Embryonic facial prominence (tissue), 1 donor: ENCODE measurements around the gene ZNF316.

Source experiments
- DNase-seq: peaks from one replicate; pipeline ENCODE4 v3.0.0-alpha.2; 2016; ENCODE audit errors: extremely low spot score

ZNF316 gene

DNA sequence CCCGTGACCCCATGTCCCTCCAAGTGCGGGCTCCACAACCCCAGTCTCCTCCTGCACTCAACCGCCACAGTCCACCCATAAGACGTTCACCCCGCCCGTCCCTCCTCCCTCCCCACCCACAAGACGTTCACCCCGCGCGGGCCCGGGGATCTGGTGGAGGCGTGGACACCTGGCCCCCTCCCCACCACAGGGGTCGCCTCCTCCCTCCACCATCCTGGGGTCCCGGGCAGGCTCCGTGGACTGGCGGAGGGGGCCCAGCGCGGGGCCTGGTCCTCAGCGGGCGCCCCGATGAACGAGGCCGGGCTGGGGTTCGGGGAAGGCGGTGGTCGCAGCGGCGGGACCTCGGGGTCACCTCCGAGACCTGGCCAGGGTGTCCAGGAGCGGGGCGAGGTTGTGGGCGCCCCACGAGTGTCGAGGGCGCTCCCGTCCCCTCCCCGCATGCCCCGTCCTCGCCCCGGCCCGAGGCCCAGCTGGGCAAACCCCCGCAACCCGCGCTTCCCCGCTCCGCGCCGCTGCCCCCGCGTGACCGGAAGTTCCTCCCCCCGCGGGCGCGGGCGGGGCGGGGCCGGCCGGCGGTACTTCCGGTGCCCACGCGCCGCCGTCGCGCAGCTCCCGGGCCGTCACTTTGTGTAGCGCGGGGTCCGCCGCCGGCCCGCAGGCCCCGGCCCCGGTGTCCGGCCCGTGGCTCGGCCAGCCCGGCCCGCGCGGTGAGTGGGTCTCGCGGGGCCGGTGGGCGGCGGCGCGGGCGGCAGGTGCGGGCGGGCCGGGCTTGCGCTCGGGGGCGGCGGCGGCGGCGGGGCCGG lies at the start of gene ZNF316:
Gene ZNF316 (plus strand): TSS at position 578 of the 803 bp plus-strand sequence. CDS start 5,092 bp downstream, outside the sequence.
- DNase-seq: no peak

DNA sequence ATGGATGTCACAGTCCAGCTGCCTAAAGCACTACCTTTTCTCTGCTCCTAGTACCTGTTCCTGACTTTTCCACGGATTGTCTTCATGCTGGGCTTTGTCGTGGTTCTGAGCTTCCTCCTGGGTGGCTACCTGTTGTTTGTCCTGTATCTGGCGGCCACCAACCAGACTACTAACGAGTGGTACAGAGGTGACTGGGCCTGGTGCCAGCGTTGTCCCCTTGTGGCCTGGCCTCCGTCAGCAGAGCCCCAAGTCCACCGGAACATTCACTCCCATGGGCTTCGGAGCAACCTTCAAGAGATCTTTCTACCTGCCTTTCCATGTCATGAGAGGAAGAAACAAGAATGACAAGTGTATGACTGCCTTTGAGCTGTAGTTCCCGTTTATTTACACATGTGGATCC lies 48.6 kb upstream of the ZNF316 start:
- no peak for DNase-seq

DNA sequence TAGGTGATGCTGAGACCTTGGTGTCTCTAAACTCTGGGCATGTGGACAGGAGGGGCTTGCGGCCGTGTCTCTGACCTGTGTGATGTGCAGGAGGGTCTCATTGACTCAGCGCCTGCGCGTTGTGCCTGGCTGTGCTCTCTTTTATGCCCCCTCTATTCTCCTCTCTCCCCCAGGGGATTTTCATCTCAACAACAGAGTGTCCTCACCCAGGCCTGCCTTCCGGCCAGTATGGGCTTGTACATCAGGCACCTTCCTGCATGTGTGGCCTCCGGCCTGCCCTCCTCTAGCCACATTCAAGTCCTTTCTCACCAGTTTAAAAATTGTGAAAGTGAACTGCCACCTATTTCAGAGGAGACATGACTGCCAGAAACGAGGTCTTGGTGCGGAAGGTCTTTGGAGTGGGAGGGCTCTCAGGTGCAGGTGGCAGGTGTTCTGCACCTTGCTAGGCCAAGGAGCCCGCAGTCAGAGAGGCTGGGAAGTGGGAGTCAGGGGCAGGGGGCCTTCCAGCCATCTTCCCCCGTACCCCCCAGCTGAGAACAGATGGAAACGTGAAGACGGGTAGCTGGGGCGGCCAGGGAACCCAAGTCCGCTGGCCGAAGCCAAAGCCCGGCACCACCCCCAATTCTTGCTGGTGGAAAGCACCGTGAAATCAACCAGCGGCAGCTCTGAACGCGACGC lies 47.8 kb upstream of the ZNF316 start:
- DNase-seq: no peak

DNA sequence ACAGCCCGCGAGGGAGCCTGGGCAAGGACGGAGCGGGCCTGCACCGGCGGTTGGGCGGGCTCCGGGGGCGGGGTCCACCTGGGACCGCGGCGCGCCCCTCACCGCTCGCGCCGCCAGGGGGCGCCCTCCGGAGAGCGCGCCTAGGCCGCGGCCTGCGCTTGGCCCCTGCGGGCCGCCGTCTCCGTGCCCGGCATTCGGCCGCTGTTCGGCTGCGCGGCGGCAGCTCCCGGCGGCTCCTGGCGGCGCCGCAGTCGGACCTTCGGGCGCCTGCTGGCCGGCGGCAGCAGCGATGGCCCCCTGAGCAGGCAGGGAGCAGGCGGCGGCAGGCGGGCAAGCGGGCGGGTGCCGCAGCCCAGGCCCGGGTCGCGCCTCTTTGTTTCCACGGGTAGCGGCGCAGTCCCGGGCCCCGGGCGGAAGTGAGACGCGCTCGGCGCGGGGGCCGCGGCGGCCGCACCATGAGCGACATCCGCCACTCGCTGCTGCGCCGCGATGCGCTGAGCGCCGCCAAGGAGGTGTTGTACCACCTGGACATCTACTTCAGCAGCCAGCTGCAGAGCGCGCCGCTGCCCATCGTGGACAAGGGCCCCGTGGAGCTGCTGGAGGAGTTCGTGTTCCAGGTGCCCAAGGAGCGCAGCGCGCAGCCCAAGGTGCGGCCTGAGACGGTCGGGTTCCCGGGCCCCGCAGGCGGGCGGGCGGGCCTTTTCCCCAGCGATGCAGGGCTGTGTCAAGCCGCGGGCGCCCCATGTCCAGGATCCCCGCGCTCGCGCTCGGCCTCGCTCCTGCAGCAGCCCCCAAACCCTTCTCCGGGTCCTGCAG lies 47.1 kb upstream of the ZNF316 start, which contains the start of gene INTS15:
Gene INTS15 (plus strand): TSS at position 193 of the 816 bp plus-strand sequence. CDS start 263 bp downstream, at position 456.
- peak; percentile 47 for DNase-seq

DNA sequence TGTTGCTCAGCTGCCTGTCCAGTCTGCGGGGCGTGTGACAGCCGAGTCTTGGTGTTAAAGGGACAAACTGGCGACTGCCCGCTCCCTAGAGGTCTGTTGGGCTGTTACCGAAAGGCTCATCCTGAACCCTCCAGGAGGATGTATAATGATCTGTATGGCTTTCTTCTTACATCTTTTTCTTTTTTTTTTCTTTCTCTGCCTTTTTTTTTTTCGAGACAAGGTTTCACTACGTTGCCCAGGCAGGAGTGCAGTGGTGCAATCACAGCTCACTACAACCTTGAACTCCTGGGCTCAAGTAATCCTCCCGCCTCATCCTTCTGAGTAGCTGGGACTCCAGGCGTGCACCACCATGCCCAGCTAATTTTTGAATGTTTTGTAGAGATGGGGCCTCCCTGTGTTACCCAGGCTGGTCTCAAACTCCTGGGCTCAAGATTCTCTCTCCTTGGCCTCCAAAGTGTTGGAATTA lies 46.4 kb upstream of the ZNF316 start:
- no peak for DNase-seq

DNA sequence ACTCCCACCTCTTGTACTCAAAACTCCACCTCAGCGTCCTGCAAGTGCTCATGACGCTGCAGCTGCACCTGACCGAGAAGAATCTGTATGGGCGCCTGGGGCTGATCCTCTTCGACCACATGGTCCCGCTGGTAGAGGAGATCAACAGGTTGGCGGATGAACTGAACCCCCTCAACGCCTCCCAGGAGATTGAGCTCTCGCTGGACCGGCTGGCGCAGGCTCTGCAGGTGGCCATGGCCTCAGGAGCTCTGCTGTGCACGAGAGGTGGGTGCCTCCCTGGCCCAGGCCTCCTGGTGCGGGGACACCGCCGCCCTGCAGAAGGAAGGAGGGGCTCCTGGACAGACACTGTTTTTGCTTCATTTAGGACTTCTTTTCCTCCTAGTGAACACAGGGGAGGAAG lies 37.0 kb upstream of the ZNF316 start:
- no peak for DNase-seq

DNA sequence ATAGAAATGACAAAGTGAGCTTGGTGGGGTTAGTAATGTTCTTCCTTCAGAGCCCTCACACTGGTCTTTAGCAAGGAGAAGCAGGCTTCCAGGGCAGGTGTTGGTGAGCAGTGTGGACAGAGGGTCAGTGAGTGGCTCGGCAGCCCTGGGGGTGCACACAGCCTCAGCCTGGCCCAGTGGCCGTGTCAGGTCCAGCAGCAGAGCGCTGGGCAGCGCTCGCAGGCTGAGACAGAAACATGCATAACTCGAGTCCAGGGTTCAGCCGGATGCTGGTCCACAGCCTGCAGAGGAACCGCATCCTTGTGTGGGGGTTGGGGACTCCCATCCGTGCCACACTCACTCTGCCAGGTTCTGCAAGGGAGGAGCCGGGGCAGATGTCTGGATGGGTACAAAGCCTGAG lies 32.7 kb upstream of the ZNF316 start:
- DNase-seq: no peak

DNA sequence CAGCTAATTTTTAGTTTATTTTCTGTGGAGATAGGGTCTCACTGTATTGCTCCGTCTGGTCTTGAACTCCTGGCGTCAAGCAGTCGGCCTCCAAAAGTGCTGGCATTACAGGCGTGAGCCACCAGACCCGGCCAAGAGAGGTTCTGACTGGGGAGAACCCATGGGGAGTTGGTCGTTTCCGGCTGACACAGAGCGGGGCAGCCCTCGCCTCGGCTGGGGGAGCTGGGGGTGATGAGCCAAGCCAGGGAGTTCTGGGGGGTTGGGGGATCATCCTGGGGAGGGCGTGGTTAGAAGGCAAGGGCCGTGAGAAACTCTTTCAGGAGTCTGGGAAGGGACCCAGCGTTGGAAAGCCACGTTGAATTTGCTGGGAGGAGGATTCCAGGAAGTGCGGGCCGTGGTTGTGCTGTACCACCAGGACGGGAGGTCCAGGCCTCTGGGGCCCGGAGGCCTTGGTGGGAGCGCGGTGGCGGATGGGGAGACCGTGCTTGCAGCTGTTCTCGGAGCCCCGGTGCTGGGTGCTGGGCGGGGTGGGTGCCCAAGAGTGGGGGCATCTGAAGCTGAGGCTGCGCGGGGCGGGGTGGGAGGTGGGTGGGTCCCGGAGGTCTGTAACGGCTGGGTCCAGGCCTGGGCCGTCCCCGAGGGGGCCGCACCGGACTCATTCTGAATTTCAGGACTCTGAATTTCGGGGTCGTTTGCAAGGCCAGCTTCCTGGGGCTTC lies 30.1 kb upstream of the ZNF316 start:
- DNase-seq: no peak

DNA sequence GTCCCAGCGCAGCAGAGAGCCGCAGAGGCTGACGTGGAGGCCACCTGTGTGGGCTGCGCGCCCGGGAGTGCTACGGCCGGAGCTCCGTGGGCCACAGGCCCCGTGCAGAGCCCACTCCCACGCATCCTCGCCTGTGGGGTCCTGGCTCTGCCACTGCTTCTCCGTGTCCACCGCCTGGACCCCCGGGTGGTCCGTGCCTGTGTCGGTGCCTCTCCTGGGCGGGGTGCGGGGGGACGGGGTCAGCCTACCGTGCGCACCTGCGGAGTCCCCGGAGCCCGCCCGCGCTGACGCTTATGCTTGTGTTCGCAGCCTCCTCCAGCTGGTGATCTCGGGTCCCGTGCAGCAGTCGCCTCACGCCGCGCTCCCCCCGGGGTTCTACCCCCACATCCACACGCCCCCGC lies 29.5 kb upstream of the ZNF316 start:
- no peak for DNase-seq

DNA sequence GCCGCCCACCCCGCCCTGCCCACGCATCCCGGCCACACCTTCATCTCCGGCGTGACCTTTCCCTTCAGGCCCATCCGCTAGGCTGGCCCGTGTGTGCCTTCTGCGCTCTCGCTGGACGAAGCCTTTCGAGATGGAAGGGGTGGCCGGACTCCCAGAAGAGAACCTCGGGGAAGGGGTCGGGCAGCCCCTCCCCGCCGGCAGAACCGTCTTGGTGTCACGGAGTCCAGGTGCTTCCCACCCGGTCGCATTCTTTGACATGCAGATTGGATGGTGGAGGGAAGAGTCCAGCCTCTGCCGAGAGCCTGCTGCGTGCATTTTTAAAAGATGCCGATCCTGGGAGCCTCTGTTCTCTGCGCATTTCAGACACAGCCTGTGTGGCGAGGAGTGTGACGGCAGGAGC lies 29.0 kb upstream of the ZNF316 start:
- DNase-seq: no peak

DNA sequence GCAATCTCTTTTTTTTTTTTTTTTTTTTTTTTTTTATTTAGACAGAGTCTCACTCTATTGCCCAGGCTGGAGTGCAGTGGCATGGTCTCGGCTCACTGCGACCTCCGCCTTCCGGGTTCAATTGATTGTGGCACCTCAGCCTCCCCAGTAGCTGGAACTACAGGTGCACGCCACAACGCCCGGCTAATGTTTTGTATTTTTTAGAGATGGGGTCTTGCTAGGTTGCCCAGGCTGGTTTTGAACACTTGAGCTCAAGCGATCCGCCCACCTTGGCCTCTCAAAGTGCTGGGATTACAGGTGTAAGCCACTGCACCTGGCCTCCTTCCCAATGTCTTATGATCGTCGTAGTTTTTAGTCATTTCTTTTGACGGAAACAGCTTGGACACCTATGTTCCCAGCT lies 28.3 kb upstream of the ZNF316 start:
- no peak for DNase-seq

DNA sequence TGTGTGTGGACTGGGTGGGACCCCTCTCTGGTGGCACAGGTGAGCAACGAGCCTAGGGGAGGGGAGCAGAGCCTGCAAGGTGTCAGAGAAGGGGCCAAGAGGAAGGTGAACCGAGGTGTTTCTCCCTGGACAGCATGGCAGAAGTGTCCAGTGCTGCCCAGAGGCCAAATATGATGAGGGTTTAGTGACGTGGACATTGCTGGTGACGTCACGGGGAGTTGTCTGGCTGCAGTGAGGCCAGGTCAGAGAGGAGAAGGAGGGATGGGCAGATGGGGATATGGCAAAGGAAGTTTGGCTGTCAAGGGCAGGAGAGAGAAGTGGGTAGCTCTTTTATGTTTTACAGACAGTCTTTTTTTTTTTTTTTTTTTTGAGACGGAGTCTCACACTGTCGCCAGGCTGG lies 24.3 kb upstream of the ZNF316 start:
- DNase-seq: no peak

DNA sequence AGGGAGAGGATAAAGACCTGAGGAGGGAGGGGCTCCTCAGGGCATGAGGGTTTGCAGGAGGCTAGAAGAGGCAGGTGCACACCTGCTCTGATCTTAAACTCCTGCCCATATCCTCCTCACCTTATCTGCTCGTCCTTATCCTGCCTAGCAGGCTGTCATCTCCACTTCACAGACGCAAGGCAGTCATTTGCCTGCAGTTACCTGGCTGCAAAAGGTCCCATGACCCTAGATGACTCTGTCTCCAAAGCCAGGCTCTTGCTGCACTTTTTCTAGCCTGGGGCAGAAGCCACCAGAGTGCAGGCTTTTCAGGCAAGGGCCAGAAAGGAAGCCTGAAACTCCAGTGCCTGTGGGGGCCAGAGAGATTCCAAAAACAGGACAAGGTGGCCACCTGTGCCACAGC lies 23.4 kb upstream of the ZNF316 start:
- no peak for DNase-seq

DNA sequence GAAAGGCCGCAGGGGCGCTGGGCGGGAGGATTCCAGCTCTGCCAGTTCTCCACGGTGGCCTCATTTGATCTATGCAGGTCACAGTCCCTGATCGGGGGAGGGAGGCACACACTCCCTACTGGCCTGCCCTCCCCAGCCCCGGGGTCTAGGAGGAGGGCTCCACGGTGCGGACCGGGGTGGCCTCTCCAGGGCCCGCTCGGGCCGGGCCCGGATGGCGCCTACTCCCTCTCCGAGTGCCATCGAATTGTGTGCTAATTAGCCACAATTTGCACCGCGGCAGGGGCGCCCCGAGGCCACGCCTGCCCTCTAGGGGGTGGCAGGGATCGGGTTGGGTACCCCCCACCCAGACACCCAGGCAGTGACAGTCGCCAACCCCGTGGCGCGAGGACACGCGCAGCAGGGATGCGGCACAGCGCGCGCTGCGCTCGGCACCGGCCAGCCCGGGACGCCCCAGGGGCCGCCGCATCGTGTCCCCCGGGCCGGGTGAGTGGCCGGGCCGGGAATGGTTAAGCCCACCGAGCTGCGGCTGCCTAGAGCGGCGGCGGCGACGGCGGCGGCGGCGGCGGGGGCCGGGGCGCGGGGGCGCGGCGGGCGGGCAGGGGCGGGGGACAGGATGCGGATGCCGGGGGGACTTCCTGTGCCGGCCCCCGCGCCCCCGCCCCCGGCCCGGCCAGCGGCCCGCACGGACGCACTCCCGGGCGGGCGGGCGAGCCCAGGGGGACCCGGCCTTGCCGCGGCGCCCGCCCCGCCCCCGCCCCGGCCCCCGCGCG lies 22.0 kb upstream of the ZNF316 start, which contains the start of gene ZNF853:
Gene ZNF853 (plus strand): TSS at position 658 of the 770 bp plus-strand sequence. CDS start 565 bp downstream, outside the sequence.
- no peak for DNase-seq

DNA sequence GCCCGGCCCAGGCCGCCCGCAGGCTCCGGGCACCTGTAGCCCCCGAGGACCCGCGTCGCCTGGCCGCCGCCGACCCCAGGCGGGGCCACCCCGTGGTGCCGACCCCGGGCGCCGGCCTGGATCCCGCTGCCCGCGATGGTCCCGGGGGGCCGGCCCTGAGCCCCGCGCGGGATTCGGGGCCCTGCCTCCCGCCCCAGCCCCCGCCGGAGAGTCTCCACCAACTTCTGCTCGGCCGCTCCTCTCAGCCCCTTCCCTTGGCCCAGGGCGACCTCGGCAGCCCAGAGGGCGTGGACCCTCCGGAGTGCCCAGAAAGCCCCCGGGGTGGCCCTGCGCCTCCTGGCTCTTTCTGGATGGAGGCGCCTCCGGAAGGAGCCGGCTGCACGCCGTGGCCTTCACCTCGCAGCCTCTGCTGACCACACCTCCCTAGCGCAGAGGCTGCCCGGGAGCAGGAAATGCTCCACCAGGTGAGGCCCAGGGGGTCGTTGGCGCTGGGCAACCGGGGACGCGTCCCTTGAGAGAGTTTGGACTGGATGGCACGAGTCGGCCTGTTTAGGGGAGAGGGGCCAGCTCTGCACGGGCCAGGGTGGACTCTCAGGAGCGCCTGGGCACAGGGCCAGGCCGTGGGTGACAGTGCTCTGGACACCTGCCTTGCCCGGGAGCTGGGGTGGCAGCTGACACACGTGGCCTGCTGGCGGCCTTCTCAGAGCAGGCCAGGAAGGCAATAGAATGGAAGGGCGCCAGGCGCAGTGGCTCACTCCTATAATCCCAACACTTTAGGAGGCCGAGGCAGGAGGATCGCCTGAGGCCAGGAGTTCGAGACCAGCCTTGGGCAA lies 21.2 kb upstream of the ZNF316 start:
- no peak for DNase-seq

DNA sequence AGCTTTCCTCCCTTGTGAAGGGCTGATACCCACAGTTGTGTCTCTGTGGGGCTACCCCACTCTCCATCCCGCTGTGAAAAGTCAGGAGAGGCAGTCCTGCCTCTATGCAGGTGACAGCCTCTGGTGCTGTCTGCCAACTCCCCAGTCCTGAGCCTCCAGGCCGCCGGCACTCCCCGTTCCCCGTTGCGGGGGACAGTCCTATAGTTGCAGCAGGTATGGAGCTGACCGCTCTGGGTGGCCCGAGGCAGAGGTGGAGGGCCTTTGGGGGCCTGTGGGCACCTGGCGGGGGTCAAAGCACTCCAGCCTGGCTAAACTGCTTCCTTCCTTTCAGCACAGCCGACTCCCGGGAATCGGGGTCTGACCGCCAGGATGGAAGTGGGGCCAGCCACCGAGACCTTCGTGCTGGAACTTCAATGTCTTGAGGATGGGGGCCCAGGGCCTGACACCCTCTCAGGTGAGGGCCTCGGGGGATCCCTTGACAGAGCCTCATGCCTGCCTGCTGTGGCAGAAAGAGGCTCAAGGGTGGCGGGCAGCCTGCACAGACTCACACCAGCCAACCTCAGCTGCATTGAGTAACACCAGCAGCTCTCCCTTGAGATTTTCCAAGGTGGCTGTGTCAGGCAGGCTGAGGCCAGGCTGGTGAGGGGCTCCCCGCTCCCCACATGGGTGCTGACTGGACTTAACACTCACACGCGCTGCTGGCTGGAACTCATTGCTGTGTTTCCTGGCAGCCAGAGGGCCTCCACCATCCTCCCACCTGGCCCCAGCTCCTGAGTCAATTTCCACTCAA lies 20.1 kb upstream of the ZNF316 start:
- no peak for DNase-seq

DNA sequence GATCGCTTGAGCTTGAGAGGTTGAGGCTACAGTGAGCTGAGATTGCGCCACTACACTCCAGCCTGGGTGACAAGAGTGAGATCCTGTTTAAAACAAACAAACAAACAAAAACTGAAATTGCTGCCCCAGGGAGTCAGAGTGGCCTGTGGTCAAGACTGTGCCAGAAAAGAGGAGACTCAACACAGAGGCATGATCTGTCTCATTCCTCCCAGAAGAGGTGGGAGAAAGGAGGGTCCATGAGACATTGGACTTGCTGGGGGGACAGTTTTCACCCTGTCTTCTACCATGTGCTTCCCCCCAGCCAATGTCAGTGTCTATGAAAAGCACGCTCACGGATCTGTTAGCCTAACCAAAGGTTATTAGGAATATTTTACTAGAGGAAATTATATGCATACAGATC lies 18.5 kb upstream of the ZNF316 start:
- no peak for DNase-seq

DNA sequence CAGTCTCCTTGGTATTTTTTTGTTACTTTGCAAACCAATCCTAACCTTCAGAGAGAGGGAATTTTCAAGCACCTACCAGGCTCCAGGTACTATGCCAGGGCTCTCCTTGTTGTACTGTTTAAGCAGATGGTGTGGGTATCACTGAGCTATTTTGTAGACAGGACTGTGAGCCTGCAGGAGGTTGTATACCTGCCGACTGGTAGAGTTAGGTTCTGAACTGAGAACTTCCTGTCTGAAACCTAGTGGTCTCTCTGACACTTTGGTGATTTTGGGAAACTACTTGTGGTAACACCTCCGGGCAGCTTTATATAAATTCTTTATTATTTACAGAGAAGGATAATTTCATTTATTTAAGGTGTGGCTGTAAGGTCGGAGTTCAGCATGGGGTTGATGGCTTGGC lies 17.2 kb upstream of the ZNF316 start:
- DNase-seq: no peak
